Measurements from ENCODE around the gene ATP5PO.

- TF ChIP-seq CTCF (IDR thresholded peaks at IDR 0.05) (no peak), REST (IDR thresholded peaks at IDR 0.05; ENCODE audit: insufficient read depth in 1 of 2, low read depth in 2 of 2, low read length in 1 of 2) (no peak)
Observed at GRCh38 chr21:33939226-33939625, 23.6 kb upstream of the ATP5PO start.
